NCI-H1092 treated with DMSO at 0.1 percent for 48 hours (cell line): ENCODE data around the gene SV2A.
"Not testable (repeated sequence)": the region's sequence is repeated elsewhere in the genome, so short reads cannot be mapped to it uniquely, and the experiment has no call there.

Experiments used
- DNase-seq: peaks from one replicate; lab custom pipeline; 2025; lab: John Stamatoyannopoulos, UW

SV2A gene, protein sequence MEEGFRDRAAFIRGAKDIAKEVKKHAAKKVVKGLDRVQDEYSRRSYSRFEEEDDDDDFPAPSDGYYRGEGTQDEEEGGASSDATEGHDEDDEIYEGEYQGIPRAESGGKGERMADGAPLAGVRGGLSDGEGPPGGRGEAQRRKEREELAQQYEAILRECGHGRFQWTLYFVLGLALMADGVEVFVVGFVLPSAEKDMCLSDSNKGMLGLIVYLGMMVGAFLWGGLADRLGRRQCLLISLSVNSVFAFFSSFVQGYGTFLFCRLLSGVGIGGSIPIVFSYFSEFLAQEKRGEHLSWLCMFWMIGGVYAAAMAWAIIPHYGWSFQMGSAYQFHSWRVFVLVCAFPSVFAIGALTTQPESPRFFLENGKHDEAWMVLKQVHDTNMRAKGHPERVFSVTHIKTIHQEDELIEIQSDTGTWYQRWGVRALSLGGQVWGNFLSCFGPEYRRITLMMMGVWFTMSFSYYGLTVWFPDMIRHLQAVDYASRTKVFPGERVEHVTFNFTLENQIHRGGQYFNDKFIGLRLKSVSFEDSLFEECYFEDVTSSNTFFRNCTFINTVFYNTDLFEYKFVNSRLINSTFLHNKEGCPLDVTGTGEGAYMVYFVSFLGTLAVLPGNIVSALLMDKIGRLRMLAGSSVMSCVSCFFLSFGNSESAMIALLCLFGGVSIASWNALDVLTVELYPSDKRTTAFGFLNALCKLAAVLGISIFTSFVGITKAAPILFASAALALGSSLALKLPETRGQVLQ

DNA sequence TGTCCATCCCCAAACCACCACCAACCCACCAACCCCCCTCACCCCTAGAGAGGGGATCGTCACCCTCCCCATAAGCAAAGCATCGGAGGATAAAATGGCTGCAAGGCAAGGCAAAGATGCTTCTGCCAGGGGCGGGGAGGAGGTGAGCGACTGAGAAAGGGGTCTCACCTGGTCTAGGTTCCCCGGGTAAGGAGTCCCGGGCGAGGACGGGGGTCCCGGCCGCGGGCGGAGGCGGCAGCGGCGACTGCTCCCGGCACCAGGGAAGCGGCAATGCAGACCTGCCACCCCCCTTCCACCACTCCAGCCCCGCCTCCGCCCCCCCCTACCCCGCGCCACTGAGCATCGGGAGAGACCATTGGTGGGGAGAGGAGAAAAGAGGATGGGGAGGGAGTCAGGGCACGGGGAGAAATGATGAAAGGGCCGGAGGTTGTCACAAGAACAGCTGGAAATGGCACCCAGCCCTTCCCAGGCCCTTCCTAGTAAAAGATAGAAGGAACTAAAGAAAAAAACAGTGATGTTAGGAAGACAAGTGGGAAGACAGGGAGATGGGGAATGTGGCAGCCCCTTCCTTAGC, at the start of gene SV2A:
TSS of gene SV2A (minus strand) at position 274 of the 574 bp plus-strand sequence. CDS start 4,004 bp downstream, outside the sequence.
- peak; percentile 73 for DNase-seq

DNA sequence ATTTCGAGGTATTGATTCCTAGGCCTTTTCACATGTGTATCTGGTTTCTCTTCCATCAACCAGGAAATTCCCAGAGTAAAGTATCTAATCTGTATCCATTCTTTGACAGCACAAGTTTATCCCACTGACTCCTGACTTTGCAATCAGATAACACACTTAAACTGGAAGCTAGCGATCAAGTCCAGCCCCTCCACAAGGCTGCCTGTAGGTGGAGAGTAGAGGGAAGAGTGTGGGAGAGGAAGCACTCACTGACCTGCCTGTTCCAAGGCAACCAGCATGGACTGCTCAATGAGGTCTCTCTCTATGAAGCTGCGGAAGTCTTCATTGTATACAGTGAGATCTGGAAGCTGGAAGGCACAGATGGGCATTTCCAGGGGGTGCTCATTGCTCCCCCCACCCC, 49.4 kb upstream of the SV2A start:
- no peak for DNase-seq

DNA sequence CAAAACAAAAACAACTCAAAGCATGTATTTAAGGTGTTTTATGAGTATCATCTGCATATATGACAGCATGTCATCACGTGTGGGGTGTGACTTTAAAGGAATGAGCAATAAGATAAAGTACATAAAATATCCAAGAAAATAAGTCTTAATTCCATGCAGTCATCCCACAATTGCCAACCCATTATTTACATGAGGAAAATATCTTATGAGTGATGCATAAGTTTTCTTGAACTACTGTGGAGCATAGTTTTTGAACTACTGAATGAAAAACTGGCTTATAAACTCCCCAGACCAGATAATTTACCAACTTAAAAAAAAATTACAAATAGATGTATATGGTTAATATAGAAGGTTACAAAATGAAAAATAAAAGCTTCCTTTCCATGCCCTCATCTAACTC, 48.8 kb upstream of the SV2A start:
- DNase-seq = no peak

DNA sequence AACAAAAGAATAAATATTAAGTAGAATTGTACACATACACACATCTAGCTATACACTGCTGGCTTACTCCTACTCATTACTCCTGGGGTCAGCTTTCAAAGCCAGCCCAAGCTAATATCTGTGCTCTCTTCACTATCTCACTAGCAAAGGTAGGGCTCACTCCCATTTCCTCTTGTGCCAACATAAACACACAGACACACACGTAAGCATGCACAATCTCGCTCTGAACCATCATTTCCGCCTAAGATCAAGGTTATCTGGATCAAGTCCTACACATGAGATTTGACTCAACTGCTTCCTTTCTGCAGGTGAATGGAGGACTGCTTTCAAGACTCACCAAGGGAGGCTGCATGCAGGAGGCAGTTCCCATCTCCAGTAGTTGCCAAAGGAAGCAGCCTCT, 47.8 kb upstream of the SV2A start:
- no peak for DNase-seq

DNA sequence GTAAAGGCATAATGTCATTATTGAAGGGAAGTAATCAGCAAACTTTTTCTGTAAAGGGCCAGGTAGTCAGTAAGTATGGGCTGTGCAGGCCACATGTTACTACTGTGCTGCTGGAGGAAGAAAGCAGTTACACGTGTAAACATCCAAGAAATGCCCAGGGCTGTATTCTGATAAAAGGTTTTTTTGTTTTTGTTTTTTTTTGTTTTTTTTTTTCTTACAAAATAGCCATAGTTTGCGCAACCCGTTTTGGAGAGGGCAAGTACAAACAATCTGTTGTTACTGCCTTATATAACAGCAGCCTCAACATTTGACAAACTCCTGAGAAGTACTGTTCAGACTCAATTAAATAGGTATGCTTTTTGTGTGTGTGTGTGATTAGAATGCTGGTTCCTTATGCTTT, 45.7 kb upstream of the SV2A start:
- DNase-seq = no peak

DNA sequence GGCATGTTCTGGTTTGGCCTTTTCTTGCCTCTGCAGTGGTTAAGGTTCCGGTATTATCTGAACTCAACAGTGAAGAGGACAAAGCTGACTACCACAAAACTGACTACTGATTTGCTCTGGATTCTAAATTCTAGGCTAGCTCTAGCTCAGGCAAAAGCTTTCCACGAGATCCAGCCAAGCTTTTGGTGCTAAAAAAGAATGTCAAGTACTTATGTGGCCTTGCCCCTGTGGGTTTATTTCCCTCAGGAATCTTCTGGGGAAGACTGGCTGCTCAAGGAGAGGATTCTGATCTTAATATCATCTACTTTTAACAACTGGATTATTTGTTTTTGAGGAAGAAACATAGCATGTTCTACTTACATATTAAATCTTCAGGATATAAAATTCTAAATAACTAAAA, 45.1 kb upstream of the SV2A start:
- no peak for DNase-seq

DNA sequence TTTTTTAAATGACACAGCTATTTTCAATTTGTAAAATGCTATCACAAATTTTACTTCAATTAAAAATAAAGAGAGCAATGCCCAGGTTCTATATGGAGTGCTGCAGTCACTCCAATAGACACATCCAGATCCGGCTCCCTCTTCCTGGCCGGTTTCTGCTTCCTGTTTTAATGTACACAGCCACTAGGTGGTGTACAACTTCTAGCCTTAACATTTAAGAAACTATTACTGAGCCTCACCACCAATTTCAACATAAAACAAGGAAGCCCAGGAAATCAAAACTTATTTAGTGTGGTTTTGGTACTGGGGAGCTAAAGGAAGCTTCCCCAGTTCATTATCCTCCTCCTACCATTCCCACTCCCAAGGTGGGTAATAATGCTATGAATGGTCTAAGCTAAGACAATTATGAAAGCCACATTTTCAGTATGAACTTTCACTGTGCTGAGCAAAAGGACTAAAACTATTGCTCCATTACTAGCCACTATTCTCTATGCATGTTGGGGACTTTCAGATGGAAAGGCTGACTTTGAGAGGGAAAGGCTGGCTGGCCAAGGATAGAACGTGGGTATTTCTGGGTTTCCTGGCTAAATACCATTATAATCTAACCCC, 44.5 kb upstream of the SV2A start:
- DNase-seq = peak; percentile 77

DNA sequence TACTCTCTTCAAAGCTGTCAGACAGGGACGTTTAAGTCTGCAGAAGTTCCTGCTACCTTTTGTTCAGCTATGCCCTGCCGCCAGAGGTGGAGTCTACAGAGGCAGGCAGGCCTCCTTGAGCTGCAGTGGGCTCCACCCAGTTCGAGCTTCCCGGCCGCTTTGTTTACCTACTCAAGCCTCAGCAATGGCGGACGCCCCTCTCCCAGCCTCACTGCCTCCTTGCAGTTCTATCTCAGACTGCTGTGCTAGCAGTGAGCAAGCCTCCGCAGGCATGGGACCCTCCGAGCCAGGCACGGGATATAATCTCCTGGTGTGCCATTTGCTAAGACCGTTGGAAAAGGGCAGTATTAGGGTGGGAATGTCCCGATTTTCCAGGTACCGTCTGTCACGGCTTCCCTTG, 39.9 kb upstream of the SV2A start:
- DNase-seq = not testable (repeated sequence)

DNA sequence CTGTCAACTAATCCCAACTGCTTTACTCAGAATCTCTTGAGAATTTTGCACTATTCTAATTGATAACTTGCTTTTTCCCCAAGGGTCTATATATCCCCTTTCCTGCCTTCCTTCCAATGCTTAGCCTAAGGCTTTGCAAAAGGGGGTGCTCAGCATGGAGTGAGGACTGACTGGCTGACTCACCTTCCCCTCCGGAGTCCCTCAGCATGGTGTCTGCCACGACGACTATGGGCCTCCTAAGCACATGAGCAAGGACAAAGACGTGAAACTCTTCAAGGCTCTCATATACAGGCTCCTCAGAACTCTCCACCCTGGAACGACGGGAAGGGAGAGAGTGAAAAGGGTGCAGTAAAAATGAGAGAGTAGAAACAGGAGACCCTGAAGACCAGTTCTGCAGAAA, 32.3 kb upstream of the SV2A start:
- no peak for DNase-seq

DNA sequence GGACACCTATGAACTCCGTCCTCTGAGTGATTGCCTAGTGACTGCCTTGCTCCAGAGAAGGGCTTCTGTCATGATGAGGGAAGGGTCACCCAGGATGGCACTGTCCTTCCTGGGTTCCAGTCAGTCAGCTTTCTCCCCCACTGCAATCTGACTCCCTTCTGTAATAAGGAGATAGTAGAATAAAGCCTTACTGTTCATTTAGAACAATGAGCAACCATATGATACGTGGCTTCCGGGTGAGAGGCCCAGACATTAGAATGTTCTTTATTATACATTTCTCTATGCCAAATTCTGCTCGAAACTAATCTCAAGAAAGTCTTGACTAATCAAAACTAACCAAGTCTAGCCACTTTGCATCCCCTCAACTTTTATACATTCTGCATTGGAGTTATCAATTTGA, 27.6 kb upstream of the SV2A start:
- no peak for DNase-seq

DNA sequence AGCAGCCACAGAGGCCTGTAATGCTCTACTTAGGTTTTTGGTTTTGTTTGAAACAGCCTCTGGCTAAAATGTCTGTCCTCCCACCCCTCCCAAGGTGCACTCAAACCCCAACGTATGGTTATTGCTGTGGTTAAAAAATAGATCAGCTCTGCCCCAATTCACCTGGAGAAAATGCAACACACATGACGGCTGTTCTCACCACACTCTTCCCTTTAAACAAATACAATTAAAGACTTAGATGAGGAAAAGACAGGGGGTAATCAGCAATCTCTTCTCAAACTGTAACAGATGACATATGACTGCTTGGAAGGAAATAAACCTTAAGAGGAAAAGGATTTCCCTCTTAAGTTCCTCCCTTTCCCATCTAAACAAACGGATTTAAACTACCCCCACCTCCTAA, 25.2 kb upstream of the SV2A start:
- no peak for DNase-seq

DNA sequence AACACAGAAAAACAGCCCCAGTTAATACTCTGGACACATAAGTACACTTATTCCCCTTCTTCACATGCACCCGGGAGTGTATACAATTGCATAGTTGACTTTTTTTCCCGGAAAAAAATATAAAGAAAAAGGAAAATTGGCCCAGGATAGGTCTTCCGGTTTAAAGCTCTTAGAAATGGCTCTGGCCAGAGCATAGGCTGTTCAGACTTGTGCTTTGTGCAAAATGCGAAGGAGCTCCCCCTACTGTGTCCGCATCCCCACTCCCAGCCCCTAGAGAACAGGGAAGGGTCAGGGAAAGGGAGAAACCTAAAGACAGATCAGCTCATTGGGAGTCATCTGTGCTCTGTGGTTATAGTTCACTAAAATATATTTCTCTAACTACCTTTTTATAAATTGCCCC, 24.6 kb upstream of the SV2A start:
- DNase-seq = no peak

DNA sequence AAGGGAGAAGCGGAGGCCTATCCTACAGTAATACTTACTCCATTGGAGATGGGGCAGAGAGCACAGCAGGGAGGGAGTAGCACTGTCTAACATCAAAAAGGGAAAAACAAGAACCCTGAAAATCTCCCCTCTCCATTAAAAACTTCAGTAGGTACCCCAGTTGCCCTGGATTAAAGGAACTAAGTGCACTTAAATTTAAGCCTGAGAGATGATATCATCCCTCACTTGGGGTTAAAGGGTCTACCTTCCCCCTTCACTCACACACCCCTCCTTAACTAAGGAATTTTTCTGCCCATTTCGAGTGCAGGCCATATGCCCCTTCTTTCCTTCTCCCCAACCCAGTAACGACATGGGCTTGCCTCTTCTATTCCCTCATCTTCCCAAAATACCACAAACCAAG, 22.8 kb upstream of the SV2A start:
- DNase-seq = no peak

DNA sequence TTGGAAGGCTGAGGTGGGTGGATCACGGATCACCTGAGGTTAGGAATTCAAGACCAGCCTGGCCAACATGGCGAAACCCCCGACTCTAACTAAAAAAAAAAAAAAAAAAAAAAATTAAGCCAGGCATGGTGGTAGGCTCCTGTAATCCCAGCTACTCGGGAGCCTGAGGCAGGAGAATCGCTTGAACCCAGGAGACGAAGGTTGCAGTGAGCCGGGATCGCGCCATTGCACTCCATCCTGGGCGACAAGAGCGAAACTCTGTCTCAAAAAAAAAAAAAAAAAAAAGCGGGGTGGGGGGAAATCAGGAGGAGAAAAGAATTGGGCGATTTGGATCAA, 21.0 kb upstream of the SV2A start:
- not testable (repeated sequence) for DNase-seq

DNA sequence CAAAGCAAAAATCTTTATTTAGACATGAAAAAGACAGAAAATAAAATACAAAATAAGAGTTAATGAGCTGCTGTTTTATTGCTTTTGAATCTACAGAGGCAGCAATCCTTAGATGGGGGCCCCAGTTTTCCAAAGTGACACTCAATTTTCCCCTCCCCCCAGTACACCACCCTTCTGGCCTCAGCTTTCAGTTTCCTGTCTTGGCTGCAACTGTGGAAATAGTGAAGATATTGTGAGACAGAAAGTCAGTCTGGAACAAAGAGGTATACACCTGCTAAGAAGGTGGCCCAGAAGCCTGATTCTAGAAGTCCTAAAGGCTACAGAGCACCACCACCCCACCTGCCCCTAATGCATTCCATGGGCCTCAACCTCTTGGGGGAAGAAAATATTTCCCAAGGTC, 20.1 kb upstream of the SV2A start:
- DNase-seq = no peak

DNA sequence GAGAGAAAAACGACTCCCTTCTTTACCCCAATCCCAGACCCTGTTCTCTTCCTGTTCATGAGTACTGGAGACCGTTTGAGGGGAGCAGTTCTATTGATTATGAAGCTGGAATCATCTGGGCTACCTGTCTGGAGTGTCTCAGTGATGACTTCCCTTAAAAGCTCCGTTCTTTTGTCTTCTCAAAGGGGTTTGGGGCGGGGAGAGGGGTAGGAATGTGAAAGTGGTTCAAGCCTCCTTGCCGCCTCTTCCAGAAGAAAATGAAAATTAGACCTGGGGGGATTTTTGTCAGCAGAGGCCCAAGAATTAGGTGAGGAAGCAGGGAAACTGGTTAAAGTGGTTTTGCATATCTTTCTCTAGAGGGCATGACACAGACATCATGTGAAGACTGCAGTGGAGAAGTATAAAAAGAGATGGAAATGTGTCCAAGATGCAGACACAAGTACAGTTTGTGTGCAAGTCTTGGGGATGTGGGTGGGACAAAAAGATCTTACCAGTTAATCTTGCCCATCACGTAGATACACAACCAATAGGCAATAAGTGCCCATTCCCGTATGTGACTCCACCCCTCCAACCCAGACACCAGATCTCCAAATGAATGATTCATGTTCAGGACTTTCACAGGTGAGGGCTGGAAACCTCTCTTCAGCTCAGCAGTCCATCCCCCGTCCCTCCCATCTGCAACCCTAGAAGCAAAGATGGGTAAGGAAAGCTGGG, 19.5 kb upstream of the SV2A start:
- no peak for DNase-seq

DNA sequence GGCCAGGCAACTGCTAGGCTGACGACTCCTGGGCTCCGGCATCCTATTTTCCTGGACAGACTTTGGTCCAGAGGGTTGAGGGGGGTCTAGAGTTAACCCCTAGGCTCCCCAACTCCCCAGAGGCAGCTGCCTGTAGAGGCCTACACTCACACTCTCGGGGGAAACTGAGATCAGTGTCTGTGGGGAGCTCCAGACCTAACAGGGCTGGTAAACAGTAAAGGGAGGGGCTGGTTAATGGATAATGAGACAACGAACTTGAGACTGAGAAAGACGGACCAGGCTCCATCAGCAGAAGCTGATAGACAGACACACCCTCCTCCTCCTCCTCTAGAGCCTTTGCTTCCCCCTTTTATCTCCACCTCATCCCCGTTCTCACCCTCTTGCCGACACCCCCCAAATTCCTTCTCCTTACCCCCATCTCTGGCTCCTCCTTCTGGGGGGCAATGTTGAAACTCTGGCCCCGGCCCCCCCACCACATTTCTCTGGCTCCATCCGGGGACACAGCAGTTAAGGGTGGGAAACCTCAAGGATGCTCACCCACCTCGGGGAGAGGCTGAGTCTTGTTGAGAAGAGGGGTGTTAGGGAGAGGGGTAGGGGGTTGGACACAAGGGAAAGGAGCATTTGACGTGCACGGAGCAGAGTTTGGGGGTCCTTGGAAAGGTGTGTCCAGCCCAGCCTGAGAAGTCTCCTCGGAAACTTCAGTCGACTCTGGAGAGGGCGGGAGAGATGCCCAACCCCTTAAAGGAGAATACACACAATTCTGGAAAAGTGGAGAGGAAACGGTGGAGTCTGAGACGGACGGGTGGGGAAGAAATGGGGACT, 18.7 kb upstream of the SV2A start, which contains the start of gene MTMR11:
TSS of gene MTMR11 (minus strand) at position 710 of the 822 bp plus-strand sequence. CDS start at position 478, 232 bp downstream.
- DNase-seq = no peak

DNA sequence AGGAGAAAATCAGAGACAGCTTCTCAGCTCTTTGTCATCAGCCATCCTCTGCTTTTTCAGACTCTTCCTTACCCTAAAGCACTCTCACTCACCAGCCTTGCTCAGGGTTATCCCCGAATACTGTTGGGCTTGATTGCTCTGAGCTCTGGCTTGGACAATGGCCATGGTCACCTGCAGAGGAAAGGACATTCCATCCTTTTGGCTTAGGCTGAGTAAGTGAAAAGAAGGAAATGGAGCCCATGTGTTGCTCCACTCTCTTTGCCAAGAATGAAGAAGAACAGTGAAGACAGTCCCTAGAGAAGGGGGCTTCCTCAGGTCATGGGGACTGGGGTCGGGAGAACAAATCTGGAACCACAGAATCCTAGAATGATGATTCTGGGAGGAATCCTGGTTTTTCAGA, 16.7 kb upstream of the SV2A start:
- no peak for DNase-seq

DNA sequence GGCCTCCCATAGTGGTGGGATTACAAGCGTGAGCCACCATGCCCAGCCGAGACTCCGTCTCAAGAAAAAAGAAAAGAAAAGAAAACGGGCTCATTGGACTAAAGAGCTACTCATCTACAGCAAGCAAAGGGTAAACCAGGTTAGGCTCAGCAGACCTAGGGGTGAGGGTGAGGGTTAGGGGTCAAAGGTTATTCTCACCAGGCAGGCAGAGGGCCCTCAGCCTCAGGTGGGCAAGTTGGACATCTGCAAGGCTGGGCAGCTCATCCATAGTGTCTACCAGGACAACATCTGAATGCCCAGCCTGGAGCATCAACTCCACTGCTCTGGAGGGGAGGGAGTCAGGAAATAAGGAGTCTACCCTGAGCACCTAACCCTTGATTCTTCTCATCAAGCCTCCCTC, 15.6 kb upstream of the SV2A start:
- DNase-seq = no peak

DNA sequence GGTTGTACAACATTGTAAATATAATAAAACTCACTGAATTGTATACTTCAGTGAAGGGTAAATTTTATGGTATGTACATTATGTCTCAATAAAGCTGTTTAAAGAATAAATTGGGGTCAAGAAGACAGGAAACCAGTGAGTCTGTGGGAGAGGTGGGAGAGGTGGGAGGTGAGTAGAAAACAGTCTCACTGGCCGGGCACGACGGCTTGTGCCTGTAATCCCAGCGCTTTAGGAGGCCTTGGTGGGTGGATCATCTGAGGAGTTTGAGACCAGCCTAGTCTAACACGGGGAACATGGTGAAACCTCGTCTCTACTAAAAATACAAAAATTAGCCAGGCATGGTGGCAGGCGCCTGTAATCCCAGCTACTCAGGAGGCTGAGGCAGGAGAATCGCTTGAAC, 14.8 kb upstream of the SV2A start:
- no peak for DNase-seq

DNA sequence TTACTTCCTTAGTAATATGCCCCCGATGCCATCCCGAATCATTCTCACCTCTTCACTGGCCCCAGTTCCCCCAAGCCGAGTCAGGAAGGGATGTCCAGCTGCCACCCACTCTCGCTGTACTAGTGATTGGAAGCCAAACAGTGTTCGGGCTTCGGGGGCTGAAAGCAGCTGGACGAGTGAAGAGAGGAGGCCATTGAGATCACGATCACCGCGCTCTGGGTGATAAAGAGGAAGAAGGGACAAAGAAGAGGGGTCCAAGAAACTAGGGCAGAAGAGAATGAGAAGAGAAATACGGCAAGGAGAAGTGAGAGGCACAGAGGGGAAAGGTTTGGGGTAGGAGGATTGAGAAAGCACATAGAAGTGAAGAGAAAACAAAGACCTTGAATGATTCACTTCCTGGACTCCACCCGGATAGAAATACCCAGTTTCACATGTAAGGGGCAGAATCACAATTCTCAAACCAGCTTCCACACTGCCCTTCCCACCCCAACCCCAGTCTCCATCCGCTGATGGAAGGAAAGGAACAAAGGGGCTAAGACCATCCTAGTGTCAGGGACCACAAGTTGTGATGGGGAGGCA, 13.7 kb upstream of the SV2A start:
- no peak for DNase-seq
